Heart left ventricle (tissue), 16 donors: ENCODE measurements around the gene CEP290. TPM values are rescaled to one million over a fixed set of nuclear protein-coding genes. Genes with fewer than 3 reads are reported as not detected.
"Not testable (repeated sequence)": the region's sequence is repeated elsewhere in the genome, so short reads cannot be mapped to it uniquely, and the experiment has no call there.

Experiments
- ATAC-seq, 4 donors: fragments of 200-7000 bp; cut with Tn5 transposase; one replicate each; pipeline ENCODE4 v1.9.1; 2020 to 2022; ENCODE audit warnings: moderate library complexity in 4 of 4, mild to moderate bottlenecking in 3 of 4, moderate number of reproducible peaks in 1 of 4
- DNase-seq, 5 donors: peaks; one replicate each; pipeline ENCODE4 v3.0.0-alpha.2; 2020
- H3K27ac ChIP-seq, 12 donors: fragments of 200-600 bp; sonication (generic) in 4 of 12; one replicate each; pipeline versions ENCODE4 v1.5.0 to v1.8.0; 2016 to 2022; ENCODE audit warnings: mild to moderate bottlenecking in 2 of 12
- H3K27me3 ChIP-seq, 9 donors: fragments of 200-600 bp; sonication (generic) in 2 of 9; one replicate each; pipeline versions ENCODE4 v1.5.1 to v1.8.0; 2016 to 2022; ENCODE audit warnings: mild to moderate bottlenecking in 3 of 9
- H3K36me3 ChIP-seq, 9 donors: fragments of 200-600 bp; sonication (generic) in 2 of 9; one replicate each; pipeline versions ENCODE4 v1.5.0 to v1.8.0; 2018 to 2022; ENCODE audit warnings: mild to moderate bottlenecking in 2 of 9
- H3K4me1 ChIP-seq, 12 donors: fragments of 200-600 bp; sonication (generic) in 4 of 12; one replicate each; pipeline versions ENCODE4 v1.5.0 to v1.8.0; 2016 to 2022; ENCODE audit warnings: mild to moderate bottlenecking in 3 of 12
- H3K4me3 ChIP-seq, 12 donors: fragments of 200-600 bp; sonication (generic) in 4 of 12; one replicate each; pipeline versions ENCODE4 v1.5.0 to v1.8.0; 2017 to 2022; ENCODE audit warnings: mild to moderate bottlenecking in 9 of 12, moderate library complexity in 4 of 12
- H3K9me3 ChIP-seq, 12 donors: fragments of 200-600 bp; sonication (generic) in 4 of 12; one replicate each; pipeline versions ENCODE4 v1.5.0 to v1.8.0; 2016 to 2022; ENCODE audit warnings: mild to moderate bottlenecking in 1 of 12
- CTCF ChIP-seq, 12 donors: fragments of 200-600 bp; sonication (generic) in 4 of 12; IDR thresholded peaks; one replicate each; pipeline versions ENCODE4 v1.5.0 to v1.8.0; 2018 to 2022; ENCODE audit warnings: antibody characterized with exemption in 12 of 12, mild to moderate bottlenecking in 5 of 12
- POLR2A ChIP-seq, 2 donors: fragments of 450-650 bp; IDR thresholded peaks; one replicate each; pipeline ENCODE4 v1.6.1; 2017; ENCODE audit warnings: antibody characterized with exemption in 2 of 2, mild to moderate bottlenecking in 2 of 2, moderate library complexity in 2 of 2
- WGBS, 4 donors: extraction: QIAGEN DNeasy Blood & Tissue Kit in 2 of 4; methylation state at CpG; one replicate each; pipeline versions ENCODE4 v1.1.5 to v1.1.7; 2013 to 2018; 5-methylcytosine and 5-hydroxymethylcytosine counted together
- intact Hi-C, 10 donors: fragments of 100-400 bp; cut with DNase I; formaldehyde crosslinking; loops; one replicate each; pipeline versions ENCODE4 v1.11.1 to v1.14.2; 2022
- polyA plus RNA-seq, 2 donors: library from polyadenylated mRNA; stranded (reverse); fragments of 200-250 nt; gene quantifications; one replicate each; pipeline ENCODE4 v1.2.3, GENCODE V29; 2013
- total RNA-seq, 9 donors: library from RNA; depleted of rRNA in 2 of 9; stranded (reverse); fragments of >200 nt in 2 of 9; fragmentation: NEBNext Ultra II Directional in 3 of 9; extraction: Animal tissue kit (Norgen Biotek cat#: 25700) in 3 of 9; gene quantifications; one replicate each; pipeline versions ENCODE4 v1.1.0 to v1.2.4, GENCODE V29; 2016 to 2023
- donor health status: ischemic (EF 13 %, LVEDD 7.1; RV severe dilation, severe dysfunction).
- donor health status: healthy with polysubstance abuse.
- donor health status: DM: no; HTN: yes; CAD: no.
- donor health status: DM: no; HTN: no; CAD: no.
- donor health status: ischemic (EF 25% LVEDD 6.9; RV normal size, moderate dysfunction).
- donor health status: ischemic (EF 25% LVEDD 5.7; RV mildly dilated, moderate dysfunction).
- donor health status: healthy.
- donor health status: DM: yes; HTN: yes; CAD: no.
- donor health status: ischemic (EF 35%, LVEDD 5.7; RV mildly dilated, moderate dysfunction).
- donor health status: nonischemic (EF 11% LVEDD 7.7; RV severe dilation, severe dysfunction).
- donor health status: DM: yes; HTN: yes; CAD: no.
- donor health status: PGD.
- donor health status: ischemic (EF 29% LVEDD 5.4; RV normal size, mild dysfunction).
- donor health status: nonischemic (EF 23%, LVEDD 6.1; RV moderate dilation, normal function).

Gene CEP290
- total and polyA plus RNA-seq, 11 donors: 3.0 to 11.1 (median 7.4) TPM

- H3K9me3 ChIP-seq: no peaks in the 10 kb centered on the region
- peak overlapping the region; percentile 67 to 92 (median 76) for H3K4me3 ChIP-seq
- DNase-seq (no peak), ATAC-seq (no peak)
- peak overlapping the region in 11 of 12 donors; percentile 59 to 86 (median 77) for H3K27ac ChIP-seq
- TF ChIP-seq CTCF (IDR thresholded peaks at IDR 0.05) (no peak), POLR2A (IDR thresholded peaks at IDR 0.05) (no peak)
- H3K27me3 ChIP-seq: no peaks in the 10 kb centered on the region
- peaks cover 0 to 33% (median 7%) of the 10 kb centered on the region in 9 donors for H3K36me3 ChIP-seq
- WGBS, 4 donors: 6 to 8% (median 6%) methylated on average over 13 of the region's 13 CpGs
- intact Hi-C loops: loop anchor here in 3 of 10 donors (10.0 kb wide), 2 partner anchors 433 to 853 kb away; no protein-coding TSS in a partner anchor
- peaks cover 0 to 34% (median 13%) of the 10 kb centered on the region in 12 donors for H3K4me1 ChIP-seq
Measured at GRCh38 chr12:88141425-88141773, 489 bp downstream of the CEP290 start.

GRCh38 chr12:88139711-88140110, 2.2 kb downstream of the CEP290 start:
- peaks cover 0 to 47% (median 13%) of the 10 kb centered on the region in 9 donors for H3K36me3 ChIP-seq
- not testable (repeated sequence) for H3K4me3 ChIP-seq, H3K27me3 ChIP-seq, ATAC-seq, H3K27ac ChIP-seq, DNase-seq, H3K9me3 ChIP-seq
- 94 to 97% (median 96%) methylated on average over 4 of the region's 4 CpGs for WGBS, 4 donors
- intact Hi-C loops: loop anchor here in 3 of 10 donors (10.0 kb wide), 2 partner anchors 435 to 855 kb away; no protein-coding TSS in a partner anchor
- peaks cover 0 to 27% (median 13%) of the 10 kb centered on the region in 12 donors for H3K4me1 ChIP-seq

GRCh38 chr12:88133181-88133580, 8.7 kb downstream of the CEP290 start:
- 95 to 99% (median 96%) methylated on average over 2 of the region's 2 CpGs for WGBS, 4 donors
- H3K27ac ChIP-seq, DNase-seq, H3K9me3 ChIP-seq, H3K27me3 ChIP-seq, H3K4me3 ChIP-seq, H3K4me1 ChIP-seq, ATAC-seq, intact Hi-C loops: not testable (repeated sequence)
- H3K36me3 ChIP-seq: peaks cover 0 to 70% (median 29%) of the 10 kb centered on the region in 9 donors

- H3K4me3 ChIP-seq: no peak overlapping the region
- no peak overlapping the region for H3K27ac ChIP-seq
- peaks cover 0 to 74% (median 36%) of the 10 kb centered on the region in 9 donors for H3K36me3 ChIP-seq
- intact Hi-C loops: no loop called here
- no peaks in the 10 kb centered on the region for H3K27me3 ChIP-seq
- TF ChIP-seq CTCF (IDR thresholded peaks at IDR 0.05) (no peak), POLR2A (IDR thresholded peaks at IDR 0.05) (no peak)
- ATAC-seq: no peak
- no peak for DNase-seq
- H3K9me3 ChIP-seq: no peaks in the 10 kb centered on the region
- H3K4me1 ChIP-seq: no peaks in the 10 kb centered on the region
Measured at GRCh38 chr12:88132392-88132791, 9.5 kb downstream of the CEP290 start.

- Histone ChIP-seq H3K4me1 (no peaks in the 10 kb centered on the region), H3K4me3 (no peak overlapping the region), H3K27me3 (no peaks in the 10 kb centered on the region), H3K9me3 (no peaks in the 10 kb centered on the region), H3K36me3 (peaks cover 0 to 77% (median 52%) of the 10 kb centered on the region in 9 donors), H3K27ac (no peak overlapping the region)
- no peak for DNase-seq
- TF ChIP-seq POLR2A (IDR thresholded peaks at IDR 0.05) (no peak), CTCF (IDR thresholded peaks at IDR 0.05) (no peak)
- no peak for ATAC-seq
- intact Hi-C loops: loop anchor here in 1 of 10 donors (10.0 kb wide), 1 partner anchor 877 kb away; no protein-coding TSS in a partner anchor
- WGBS, 4 donors: 96 to 98% (median 97%) methylated on average over 3 of the region's 3 CpGs
Measured at GRCh38 chr12:88127855-88128254, 14.0 kb downstream of the CEP290 start.
